NCI-H526 treated with DMSO at 0.1 percent for 48 hours (cell line): ENCODE data around the gene EHD4.

ENCODE experiments used
- DNase-seq: peaks from one replicate; lab custom pipeline; 2025; lab: John Stamatoyannopoulos, UW

Gene EHD4

GRCh38 chr15:41980654-41981323 is 8.4 kb upstream of the EHD4 start:
- DNase-seq, result no peak

GRCh38 chr15:41979493-41980266 is 7.3 kb upstream of the EHD4 start:
- DNase-seq, result no peak

- no peak for DNase-seq
Observed at GRCh38 chr15:41978534-41978933, 6.2 kb upstream of the EHD4 start.

GRCh38 chr15:41977757-41978383 is 5.5 kb upstream of the EHD4 start:
- no peak for DNase-seq

GRCh38 chr15:41975669-41976068 is 3.3 kb upstream of the EHD4 start:
- no peak for DNase-seq

GRCh38 chr15:41974041-41974440 is 1.7 kb upstream of the EHD4 start:
- DNase-seq, result no peak

- no peak for DNase-seq
Observed at GRCh38 chr15:41971895-41972252, 483 bp downstream of the EHD4 start.

GRCh38 chr15:41971089-41971894 is 1.1 kb downstream of the EHD4 start:
- DNase-seq, result peak; percentile 67

- DNase-seq, result no peak
Observed at GRCh38 chr15:41970456-41970855, 1.9 kb downstream of the EHD4 start.

- DNase-seq, result no peak
Observed at GRCh38 chr15:41969851-41970431, 2.4 kb downstream of the EHD4 start.

GRCh38 chr15:41968701-41969100 is 3.7 kb downstream of the EHD4 start:
- DNase-seq, result no peak

GRCh38 chr15:41967506-41968206 is 4.7 kb downstream of the EHD4 start:
- no peak for DNase-seq

GRCh38 chr15:41966920-41967465 is 5.4 kb downstream of the EHD4 start:
- no peak for DNase-seq

- no peak for DNase-seq
Observed at GRCh38 chr15:41966414-41966812, 5.9 kb downstream of the EHD4 start.

GRCh38 chr15:41965441-41966413 is 6.6 kb downstream of the EHD4 start:
- DNase-seq, result no peak

GRCh38 chr15:41961595-41962202 is 10.7 kb downstream of the EHD4 start:
- DNase-seq, result no peak

- no peak for DNase-seq
Observed at GRCh38 chr15:41961001-41961518, 11.3 kb downstream of the EHD4 start.

GRCh38 chr15:41958002-41958420 is 14.3 kb downstream of the EHD4 start:
- DNase-seq, result no peak
